Fibroblast of gingiva (primary cell): Measurements from ENCODE around the gene ELN.

Experiments used
- DNase-seq: peaks from one replicate; pipeline ENCODE4 v3.0.0-alpha.2; 2011; ENCODE audit warnings: low read depth

The ELN gene

GRCh38 chr7:74025146-74025545, 2.8 kb upstream of the ELN start:
- no peak for DNase-seq

- DNase-seq, result no peak
Measured at GRCh38 chr7:74025730-74026129, 2.2 kb upstream of the ELN start.

- no peak for DNase-seq
Measured at GRCh38 chr7:74026406-74026902, 1.5 kb upstream of the ELN start.

GRCh38 chr7:74026903-74027682, 880 bp upstream of the ELN start:
- peak; percentile 38 for DNase-seq

GRCh38 chr7:74028321-74028838, 407 bp downstream of the ELN start:
- no peak for DNase-seq

- no peak for DNase-seq
Measured at GRCh38 chr7:74029089-74029785, 1.3 kb downstream of the ELN start.

GRCh38 chr7:74029991-74030415, 2.0 kb downstream of the ELN start:
- DNase-seq, result no peak

- DNase-seq, result no peak
Measured at GRCh38 chr7:74030861-74031260, 2.9 kb downstream of the ELN start.

- DNase-seq, result no peak
Measured at GRCh38 chr7:74031403-74032190, 3.6 kb downstream of the ELN start.

- DNase-seq, result peak; percentile 61
Measured at GRCh38 chr7:74032191-74032490, 4.2 kb downstream of the ELN start.

- DNase-seq, result peak; percentile 26
Measured at GRCh38 chr7:74032624-74033371, 4.8 kb downstream of the ELN start.

GRCh38 chr7:74033372-74034311, 5.7 kb downstream of the ELN start:
- DNase-seq, result peak; percentile 36

GRCh38 chr7:74037609-74038008, 9.6 kb downstream of the ELN start:
- DNase-seq, result no peak

- DNase-seq, result no peak
Measured at GRCh38 chr7:74038194-74038961, 10.4 kb downstream of the ELN start.

GRCh38 chr7:74039337-74039736, 11.4 kb downstream of the ELN start:
- DNase-seq, result no peak

GRCh38 chr7:74040101-74040790, 12.3 kb downstream of the ELN start:
- DNase-seq, result peak; percentile 69

- DNase-seq, result no peak
Measured at GRCh38 chr7:74040791-74041520, 13.0 kb downstream of the ELN start.

- DNase-seq, result no peak
Measured at GRCh38 chr7:74042746-74043522, 15.0 kb downstream of the ELN start.
